Activated CD8-positive, alpha-beta memory T cell treated with anti-CD3 and anti-CD28 coated beads for 48 hours (primary cell): ENCODE measurements around the gene WNT5B.

Experiments
- DNase-seq, 3 experiments: peaks; one replicate each; pipeline ENCODE4 v3.0.0-alpha.2; 2020; ENCODE audit warnings: low read depth in 2 of 3, low spot score in 2 of 3

The WNT5B gene

DNA sequence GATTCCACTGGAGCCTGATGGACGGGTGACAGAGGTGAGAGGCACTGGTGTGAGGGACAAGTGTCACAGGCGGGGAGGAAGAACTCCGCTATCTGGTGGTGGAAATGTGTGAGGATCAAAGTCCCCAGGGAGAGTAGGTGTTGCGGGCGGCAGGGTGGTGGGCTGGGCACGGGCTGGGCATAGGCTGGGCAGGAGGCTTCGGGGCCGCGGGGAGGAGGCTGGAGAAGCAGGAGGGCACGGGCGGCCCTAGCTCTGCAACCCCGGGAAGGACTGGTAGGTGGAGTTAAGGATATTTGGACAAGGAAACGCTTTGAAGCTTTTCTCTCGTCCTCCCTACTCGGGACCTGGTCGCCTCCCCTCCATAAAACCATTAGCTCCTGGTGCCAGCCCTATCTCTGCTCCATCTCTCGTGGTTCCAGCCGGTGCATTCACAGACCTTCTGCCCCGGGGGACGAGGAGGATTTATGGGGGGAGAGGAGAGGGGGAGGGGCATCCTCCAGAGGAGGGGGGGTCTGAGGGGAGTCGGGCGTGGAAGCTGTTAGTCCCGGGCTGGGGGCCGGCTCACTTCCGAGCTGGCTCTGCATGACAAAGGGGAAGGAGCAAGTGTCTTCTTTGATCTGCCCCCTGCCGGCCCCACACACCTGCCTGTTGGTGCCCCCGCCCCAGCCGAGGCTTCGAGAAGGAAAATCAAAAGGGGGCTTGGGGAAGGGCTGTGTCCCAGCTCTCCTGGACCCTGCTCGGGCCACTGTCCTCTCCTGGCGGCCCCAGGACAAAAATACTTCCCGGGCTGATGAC is 504 bp downstream of the WNT5B start:
- no peak for DNase-seq

DNA sequence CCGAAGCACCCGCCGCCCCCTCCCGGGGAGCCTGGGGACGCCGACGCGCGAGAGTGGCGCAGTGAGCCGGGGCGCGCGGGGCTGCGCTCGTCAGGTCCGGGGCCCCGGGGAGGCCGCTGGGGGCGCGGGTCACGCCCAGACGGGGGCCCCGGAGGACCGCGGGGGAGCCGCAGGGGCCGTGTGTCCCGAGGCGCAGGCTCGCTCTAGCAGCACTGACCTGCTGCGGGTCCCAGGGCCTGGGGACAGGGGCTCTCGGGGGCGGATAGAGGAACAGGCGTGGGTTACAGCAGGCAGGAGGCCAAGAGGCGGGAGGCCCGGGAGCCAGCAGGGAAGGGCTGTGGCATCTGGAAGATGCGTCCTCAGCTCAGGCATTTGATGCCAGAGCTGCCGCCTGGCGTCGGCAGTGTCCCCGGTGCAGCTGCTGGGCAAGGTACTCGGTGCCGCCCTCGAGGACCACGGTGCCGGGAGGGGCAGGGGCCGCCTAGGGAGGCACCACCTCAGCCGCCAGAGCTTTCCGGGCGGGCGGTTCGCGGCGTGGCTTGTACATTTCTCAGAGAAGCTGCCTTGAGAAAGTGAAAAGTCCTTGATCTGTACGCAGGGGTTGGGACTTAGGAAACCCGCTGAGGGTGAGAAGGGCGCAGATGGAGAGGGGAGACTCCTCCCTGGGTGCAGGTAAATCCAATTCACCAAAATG is 1.2 kb downstream of the WNT5B start:
- DNase-seq, result no peak

DNA sequence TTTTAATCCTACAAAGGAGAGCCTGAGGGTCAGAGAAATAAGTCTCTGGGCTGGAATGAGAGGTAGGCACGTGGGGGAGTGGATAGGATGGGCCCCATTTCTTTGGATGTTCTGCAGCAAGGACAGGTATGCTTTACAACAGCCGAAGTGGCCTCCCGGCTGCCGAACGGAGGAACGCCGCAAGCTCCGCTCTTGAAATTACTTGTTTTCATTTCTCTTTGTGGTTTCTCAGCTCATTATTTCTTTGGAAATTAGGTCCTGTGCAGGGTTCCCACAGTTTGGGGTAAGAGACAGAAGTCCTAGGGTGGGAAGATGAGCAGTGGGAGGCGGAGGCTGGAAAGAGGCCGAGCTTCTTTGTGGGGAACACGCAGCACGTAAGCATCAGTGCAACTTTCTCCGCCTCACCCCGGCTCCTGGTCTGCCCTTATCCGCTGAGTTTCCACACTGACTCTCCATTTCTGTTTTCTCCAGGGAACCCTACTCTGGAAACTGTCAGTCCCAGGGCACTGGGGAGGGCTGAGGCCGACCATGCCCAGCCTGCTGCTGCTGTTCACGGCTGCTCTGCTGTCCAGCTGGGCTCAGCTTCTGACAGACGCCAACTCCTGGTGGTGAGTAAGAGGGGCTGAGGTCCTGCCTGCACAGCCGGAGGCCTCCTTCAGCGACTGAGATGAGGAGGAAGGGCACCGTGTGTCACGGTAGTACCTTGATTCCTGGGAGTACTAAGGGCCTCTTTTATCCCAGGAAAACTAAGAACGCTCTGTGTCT is 2.0 kb downstream of the WNT5B start:
- DNase-seq, result no peak

DNA sequence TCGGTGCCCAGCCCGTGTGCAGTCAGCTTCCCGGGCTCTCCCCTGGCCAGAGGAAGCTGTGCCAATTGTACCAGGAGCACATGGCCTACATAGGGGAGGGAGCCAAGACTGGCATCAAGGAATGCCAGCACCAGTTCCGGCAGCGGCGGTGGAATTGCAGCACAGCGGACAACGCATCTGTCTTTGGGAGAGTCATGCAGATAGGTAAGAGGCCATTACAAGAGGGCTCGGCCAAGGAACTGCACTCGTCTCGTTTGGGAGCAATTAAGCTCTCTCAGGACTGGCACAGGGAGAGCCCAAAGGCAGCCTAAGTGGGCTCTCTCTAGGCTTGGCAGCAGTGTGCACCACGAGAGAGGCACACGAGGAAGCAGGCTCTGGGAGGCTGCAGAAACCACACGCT is 3.7 kb downstream of the WNT5B start:
- DNase-seq, result no peak

DNA sequence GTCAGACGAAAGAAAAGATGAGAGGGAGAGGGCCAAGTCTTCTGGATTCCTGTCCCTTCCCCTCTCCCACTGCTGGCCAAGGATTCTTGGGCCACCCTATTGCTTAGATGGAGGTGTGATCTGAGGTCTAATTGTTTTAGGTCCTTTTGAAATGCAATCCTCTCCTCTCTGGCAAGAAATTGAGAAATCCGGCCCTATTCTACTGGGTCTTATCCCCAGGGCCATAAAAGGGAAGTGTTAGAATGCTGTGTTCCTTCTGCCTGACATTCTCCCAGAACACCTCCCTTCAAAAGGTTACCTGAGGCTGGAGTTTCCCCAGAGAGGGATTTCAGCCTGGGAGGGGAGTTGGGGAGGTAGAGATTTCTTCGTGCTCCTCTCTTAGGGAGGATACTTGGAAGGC is 4.4 kb downstream of the WNT5B start:
- no peak for DNase-seq

DNA sequence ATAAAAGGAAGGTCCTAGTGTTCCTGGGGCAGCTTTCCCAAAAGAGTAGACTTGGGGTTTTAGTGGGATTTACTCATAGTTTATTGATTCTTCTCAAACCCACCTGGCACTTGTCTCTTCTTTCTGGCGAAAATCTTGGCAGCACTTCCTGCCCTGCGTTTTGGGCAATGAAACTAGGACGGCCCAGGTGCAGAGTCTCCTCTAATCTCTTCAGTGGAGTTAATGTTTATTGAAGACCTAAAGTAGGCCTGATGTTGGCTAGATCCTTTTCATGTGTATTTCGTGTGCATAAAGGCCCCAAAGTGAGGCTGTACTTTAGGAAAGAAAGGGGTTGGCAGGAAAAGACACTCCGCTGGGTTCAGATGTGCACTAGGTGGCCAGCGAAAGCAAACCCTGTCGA is 5.1 kb downstream of the WNT5B start:
- DNase-seq, result no peak

GRCh38 chr12:1634590-1635191 is 5.7 kb downstream of the WNT5B start:
- DNase-seq, result no peak

DNA sequence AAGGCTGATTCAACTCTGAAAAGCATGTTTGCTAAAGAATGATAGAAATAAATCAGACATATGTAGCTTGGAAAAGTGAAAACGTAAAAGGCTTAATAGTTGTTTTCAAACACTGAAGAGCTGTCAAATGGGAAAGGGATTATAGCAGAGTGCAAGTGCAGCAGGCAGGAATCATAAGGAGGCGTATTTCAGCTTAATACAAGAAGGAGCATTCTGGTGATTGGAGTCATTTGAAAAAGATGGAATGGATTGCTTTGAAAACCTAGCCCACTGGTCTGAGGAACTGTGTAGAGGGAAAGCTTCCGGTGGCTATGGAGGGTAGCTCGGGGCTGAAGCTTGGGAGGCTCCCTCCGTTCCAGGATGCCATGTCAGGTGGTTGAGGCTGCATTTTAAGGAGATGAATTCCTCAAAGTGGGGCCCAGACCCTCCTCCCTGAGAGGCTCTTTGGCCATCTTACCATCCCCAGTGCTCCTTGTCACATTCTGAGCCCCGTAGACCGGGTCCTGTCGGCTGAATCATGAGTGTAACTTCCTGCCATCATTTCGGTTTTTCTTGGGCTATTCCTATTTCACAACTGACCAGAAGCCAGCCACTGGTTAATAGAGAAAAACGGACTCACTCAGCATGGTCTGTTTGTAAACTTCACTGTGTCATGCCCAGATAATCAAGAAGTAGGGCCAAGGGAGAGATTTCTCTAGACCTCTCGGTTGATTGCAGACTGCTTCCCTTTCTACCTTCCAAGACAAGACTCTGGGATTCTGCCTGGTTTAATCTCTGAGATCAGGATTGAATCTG is 6.5 kb downstream of the WNT5B start:
- no peak for DNase-seq

- DNase-seq, result no peak
Observed at GRCh38 chr12:1638203-1638602, 9.2 kb downstream of the WNT5B start.

DNA sequence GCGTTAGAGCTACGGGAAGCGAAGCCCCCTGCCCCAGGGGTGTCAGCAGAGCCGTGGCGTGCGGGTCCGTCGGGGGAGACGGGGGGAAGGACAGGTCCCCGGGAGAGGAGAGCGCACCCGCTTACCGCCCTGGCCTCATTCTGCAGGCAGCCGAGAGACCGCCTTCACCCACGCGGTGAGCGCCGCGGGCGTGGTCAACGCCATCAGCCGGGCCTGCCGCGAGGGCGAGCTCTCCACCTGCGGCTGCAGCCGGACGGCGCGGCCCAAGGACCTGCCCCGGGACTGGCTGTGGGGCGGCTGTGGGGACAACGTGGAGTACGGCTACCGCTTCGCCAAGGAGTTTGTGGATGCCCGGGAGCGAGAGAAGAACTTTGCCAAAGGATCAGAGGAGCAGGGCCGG is 10.5 kb downstream of the WNT5B start:
- DNase-seq, result no peak

DNA sequence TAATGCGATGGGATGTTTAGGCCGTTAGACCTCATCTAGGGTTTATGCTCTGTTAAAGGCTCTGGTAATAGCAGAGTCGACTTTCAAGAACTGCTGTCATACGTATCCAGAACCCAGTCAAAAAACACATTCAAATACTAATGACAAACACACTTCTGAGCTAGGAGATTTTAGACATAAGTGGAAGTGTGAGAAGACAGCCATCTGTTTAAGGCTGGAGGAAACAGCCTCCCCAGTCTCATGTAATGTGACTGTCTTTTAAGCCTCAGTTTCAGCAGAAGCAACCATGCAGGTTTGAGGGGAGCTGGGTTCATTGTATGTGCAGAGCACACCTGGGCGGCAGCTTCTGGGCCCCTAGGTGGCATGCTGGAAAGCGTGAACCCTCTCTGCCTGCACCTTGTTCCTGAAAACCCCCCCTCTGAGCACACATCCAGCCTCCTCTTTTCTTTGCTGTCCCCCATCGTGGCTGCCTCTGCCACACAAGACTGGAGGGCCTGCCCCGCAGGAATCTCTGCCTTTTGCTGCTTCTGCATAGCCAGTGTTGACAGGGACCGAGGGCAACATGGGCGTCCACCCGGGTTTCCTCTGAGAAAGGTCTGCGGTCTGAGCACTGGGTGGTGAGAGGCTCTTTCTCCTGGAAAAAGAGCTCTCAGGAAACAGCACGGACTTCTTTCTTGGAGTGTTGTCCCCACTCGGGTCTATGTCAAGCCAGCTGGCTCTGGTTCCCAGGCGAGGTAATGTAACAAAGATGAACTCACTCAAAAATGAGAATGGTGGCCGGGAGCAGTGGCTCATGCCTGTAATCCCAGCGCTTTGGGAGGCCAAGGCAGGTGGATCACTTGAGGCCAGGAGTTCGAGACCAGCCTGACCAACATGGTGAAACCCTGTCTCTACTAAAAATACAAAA is 11.6 kb downstream of the WNT5B start:
- DNase-seq, result no peak

DNA sequence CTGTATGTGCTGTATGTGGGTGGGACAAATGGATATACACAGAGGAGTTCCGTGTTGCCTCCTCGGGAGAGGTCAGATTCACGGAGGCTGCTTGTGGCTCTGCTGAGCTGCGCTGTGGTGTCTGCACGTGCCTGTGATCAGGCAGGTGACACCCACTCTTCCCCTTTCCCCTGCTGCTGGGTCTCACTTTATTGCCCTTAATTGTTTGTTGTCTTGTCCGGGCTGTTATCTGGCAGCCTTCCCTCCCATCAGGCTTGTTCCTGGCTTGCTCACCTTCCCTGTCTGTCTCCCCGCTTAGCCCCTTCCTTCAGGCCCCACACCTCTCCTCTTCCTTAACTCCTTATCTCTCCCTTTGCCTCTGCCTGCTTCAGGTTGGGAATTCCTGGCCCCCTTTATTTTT is 13.5 kb downstream of the WNT5B start:
- no peak for DNase-seq

GRCh38 chr12:1643043-1643442 is 14.0 kb downstream of the WNT5B start:
- DNase-seq, result no peak

DNA sequence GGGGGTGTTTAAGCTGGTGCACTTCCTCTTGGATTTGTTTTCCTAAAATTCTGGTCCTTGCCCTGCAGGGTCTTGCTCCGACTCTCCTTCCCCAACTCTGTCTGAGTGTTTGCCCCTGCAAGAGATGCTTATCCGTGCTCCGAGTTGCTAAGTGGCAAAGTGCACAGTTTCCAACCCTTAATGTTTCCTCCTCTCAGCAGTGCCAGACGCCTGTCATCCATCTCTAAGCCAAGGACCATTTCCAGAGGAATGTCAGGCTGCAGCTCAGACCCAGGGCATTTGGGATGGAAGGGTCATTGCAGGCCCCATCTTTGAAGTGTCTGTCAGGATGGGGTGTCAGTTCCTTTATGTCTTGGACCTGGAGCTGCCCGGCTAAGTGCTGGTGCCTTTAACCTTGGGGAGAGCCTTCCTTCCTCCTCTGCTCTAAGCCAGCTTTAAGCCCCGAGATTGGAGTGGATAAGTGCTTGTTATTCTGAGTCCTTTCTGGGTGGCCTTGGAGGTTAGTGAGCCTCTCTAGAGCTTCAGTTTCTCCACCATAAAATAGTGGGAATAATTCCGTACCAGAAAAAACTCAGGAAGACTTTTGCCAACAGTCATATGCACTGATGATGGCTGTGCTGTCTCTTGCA is 15.0 kb downstream of the WNT5B start:
- no peak for DNase-seq

DNA sequence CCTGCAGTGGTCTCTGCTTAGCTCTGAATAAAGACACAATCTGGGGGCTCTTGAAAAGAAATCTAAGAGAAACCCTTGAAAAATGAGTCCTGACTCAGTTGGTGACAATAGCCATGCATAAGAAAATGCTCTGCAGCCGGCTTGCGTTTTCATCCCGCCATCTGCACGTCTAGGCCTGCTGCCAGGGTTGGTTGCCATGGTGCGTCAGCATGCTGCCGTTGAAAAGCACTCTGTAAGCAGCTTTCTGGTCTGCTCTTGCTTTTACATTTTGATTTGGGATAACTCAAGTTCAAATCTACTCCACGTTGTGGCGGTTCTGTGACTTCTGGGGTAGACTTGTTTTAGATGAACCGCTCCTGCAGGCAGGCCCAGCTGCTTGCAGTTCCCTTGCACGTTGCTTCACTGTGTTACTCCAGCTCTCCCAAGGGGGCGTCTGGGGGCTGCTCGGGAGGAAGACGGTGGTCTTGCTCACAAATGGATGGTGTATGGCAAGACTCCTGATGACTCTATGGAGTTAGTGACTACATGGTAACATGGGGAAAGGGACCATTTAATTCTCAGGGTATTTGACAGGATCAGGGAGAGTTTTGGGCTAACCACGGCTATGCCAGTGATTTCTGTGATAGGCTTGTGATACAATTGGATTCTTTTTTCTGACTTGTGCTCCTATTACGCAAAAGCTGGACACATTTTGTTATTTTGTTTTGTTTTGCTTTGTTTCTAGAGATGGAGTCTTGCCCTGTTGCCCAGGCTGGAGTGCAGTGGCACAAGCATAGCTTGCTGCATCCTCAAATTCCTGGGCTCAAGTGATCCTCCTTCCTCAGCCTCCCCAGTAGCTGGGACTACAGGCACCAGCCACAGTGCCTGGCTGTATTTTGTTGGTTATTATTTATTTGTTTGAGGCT is 15.8 kb downstream of the WNT5B start:
- no peak for DNase-seq

DNA sequence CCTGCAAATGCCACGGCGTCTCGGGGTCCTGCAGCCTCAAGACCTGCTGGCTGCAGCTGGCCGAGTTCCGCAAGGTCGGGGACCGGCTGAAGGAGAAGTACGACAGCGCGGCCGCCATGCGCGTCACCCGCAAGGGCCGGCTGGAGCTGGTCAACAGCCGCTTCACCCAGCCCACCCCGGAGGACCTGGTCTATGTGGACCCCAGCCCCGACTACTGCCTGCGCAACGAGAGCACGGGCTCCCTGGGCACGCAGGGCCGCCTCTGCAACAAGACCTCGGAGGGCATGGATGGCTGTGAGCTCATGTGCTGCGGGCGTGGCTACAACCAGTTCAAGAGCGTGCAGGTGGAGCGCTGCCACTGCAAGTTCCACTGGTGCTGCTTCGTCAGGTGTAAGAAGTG is 16.8 kb downstream of the WNT5B start:
- no peak for DNase-seq

GRCh38 chr12:1646569-1647284 is 17.7 kb downstream of the WNT5B start:
- no peak for DNase-seq

- no peak for DNase-seq
Observed at GRCh38 chr12:1647285-1647669, 18.2 kb downstream of the WNT5B start.
